ENCODE data around the gene TAGLN. TPM values are rescaled to one million over a fixed set of nuclear protein-coding genes. Genes with fewer than 3 reads are reported as not detected.

TAGLN gene
- total RNA-seq, 1 donor from 2014 or later, result 470 TPM

- DNase-seq (ENCODE audit: low read depth), result no peak
- no peak overlapping the region for H3K4me3 ChIP-seq (ENCODE audit: low read depth, low read length)
- TF ChIP-seq CTCF (conservative IDR thresholded peaks at IDR 0.05; ENCODE audit: low read depth, low read length), result no peak
Observed at GRCh38 chr11:117219001-117219400, 19.8 kb downstream of the TAGLN start.

- H3K4me3 ChIP-seq (ENCODE audit: low read depth, low read length), result no peak overlapping the region
- no peak for DNase-seq (ENCODE audit: low read depth)
- TF ChIP-seq CTCF (conservative IDR thresholded peaks at IDR 0.05; ENCODE audit: low read depth, low read length), result no peak
Observed at GRCh38 chr11:117219455-117219854, 20.3 kb downstream of the TAGLN start.

GRCh38 chr11:117219995-117220394 lies 20.8 kb downstream of the TAGLN start:
- TF ChIP-seq CTCF (conservative IDR thresholded peaks at IDR 0.05; ENCODE audit: low read depth, low read length), result no peak
- DNase-seq (ENCODE audit: low read depth), result no peak

GRCh38 chr11:117220568-117220967 lies 21.4 kb downstream of the TAGLN start:
- TF ChIP-seq CTCF (conservative IDR thresholded peaks at IDR 0.05; ENCODE audit: low read depth, low read length), result no peak
- no peak overlapping the region for H3K4me3 ChIP-seq (ENCODE audit: low read depth, low read length)
- no peak for DNase-seq (ENCODE audit: low read depth)

More at GRCh38 chr11:117219995-117220394, 20.8 kb downstream of the TAGLN start:
- H3K4me3 ChIP-seq (ENCODE audit: low read depth, low read length), result no peak overlapping the region

- no peak for DNase-seq (ENCODE audit: low read depth)
- no peak for TF ChIP-seq CTCF (conservative IDR thresholded peaks at IDR 0.05; ENCODE audit: low read depth, low read length)
- no peak overlapping the region for H3K4me3 ChIP-seq (ENCODE audit: low read depth, low read length)
Observed at GRCh38 chr11:117220999-117221774, 22.0 kb downstream of the TAGLN start.

- H3K4me3 ChIP-seq (ENCODE audit: low read depth, low read length), result no peak overlapping the region
- no peak for DNase-seq (ENCODE audit: low read depth)
- no peak for TF ChIP-seq CTCF (conservative IDR thresholded peaks at IDR 0.05; ENCODE audit: low read depth, low read length)
Observed at GRCh38 chr11:117221775-117222517, 22.8 kb downstream of the TAGLN start.

Measured in epithelial cell of proximal tubule (primary cell).